ENCODE measurements around the gene SAMD10.

DNA sequence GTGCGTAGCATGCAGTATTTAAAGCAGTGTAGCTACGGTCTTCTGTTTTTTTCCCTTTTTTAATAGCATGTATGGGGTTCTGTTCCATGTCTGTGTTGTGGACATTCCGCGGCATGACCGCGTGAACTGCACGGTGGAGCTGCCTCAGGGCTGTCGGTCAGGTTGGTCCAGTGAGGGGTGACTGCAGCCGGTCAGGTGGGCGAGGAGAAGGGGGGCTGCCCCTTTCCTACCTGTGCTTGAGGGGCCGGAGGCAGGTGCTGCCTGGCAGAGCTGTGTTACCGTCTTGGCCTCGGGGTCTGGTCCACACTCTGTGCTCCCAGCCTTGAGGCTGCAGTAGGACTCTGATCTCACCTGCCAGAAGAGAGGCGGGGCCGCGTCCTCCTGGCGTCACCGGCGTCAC lies 47.7 kb downstream of the SAMD10 start:
- TF ChIP-seq, protein P1, sequence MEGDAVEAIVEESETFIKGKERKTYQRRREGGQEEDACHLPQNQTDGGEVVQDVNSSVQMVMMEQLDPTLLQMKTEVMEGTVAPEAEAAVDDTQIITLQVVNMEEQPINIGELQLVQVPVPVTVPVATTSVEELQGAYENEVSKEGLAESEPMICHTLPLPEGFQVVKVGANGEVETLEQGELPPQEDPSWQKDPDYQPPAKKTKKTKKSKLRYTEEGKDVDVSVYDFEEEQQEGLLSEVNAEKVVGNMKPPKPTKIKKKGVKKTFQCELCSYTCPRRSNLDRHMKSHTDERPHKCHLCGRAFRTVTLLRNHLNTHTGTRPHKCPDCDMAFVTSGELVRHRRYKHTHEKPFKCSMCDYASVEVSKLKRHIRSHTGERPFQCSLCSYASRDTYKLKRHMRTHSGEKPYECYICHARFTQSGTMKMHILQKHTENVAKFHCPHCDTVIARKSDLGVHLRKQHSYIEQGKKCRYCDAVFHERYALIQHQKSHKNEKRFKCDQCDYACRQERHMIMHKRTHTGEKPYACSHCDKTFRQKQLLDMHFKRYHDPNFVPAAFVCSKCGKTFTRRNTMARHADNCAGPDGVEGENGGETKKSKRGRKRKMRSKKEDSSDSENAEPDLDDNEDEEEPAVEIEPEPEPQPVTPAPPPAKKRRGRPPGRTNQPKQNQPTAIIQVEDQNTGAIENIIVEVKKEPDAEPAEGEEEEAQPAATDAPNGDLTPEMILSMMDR (conservative IDR thresholded peaks at IDR 0.05; ENCODE audit: low read length): no peak
- no peak for TF ChIP-seq EZH2phosphoT487 (IDR thresholded peaks at IDR 0.05; ENCODE audit: borderline replicate concordance)

All from Loucy (cell line).